Measurements from ENCODE around the gene SEMA3D. TPM values are rescaled to one million over a fixed set of nuclear protein-coding genes. Genes with fewer than 3 reads are reported as not detected.

SEMA3D gene
- total and polyA plus RNA-seq, 12 donors, result 0.80 to 9.3 (median 6.6) TPM

DNA sequence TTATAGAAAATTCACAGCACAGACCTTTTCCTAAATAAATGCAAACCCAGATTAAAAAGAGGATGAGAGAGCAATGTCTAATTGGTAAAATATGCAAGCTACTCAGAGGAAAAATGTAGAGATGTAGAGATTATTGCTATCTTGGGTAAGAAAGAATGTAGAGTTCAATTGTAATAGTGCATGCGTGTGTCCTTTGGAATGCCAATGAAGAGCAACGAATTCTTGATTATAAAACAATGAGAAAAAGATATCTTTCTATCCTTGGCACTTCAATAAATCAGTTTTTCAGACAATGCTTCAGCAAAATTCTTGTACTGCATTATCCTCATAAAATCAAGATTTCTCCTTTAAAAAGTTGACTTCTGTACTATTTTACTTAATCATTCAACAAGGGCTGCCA, 50.9 kb downstream of the SEMA3D start:
- Histone ChIP-seq H3K9me3 (replicated peaks in 1 of 3) (peaks cover 0 to 3% (median 0%) of the 10 kb centered on the region in 3 donors), H3K27ac (no peak overlapping the region), H3K36me3 (replicated peaks in 1 of 2) (no peaks in the 10 kb centered on the region), H3K4me1 (replicated peaks in 1 of 2) (no peaks in the 10 kb centered on the region), H3K4me3 (no peak overlapping the region), H3K27me3 (no peaks in the 10 kb centered on the region)
- intact Hi-C loops (cut with DNase I), result no loop called here
- no peak for DNase-seq
- TF ChIP-seq, protein P1, sequence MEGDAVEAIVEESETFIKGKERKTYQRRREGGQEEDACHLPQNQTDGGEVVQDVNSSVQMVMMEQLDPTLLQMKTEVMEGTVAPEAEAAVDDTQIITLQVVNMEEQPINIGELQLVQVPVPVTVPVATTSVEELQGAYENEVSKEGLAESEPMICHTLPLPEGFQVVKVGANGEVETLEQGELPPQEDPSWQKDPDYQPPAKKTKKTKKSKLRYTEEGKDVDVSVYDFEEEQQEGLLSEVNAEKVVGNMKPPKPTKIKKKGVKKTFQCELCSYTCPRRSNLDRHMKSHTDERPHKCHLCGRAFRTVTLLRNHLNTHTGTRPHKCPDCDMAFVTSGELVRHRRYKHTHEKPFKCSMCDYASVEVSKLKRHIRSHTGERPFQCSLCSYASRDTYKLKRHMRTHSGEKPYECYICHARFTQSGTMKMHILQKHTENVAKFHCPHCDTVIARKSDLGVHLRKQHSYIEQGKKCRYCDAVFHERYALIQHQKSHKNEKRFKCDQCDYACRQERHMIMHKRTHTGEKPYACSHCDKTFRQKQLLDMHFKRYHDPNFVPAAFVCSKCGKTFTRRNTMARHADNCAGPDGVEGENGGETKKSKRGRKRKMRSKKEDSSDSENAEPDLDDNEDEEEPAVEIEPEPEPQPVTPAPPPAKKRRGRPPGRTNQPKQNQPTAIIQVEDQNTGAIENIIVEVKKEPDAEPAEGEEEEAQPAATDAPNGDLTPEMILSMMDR (IDR thresholded peaks at IDR 0.05), result no peak
- no peak for TF ChIP-seq POLR2A (IDR thresholded peaks at IDR 0.05)
- 60 to 65% (median 62%) methylated on average over 2 of the region's 2 CpGs for WGBS, 4 donors

DNA sequence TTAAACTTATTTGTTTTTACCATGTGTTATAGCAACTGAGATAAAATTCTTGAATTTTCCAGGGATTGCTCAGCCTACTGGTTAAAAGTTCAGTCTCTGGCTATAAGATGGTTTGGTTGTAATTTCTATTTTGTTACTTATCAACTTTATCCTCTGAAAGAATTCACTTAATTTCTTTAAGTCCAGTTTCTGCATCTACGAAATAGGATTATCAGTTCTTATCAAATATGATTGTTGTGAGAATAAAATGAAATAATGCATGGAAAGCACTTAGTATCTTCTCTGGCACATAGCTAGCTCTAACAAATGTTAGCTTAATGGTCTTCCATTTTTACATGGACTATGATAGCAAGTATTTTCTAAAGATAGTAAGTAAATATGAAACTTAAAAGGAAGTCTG, 53.3 kb downstream of the SEMA3D start:
- H3K4me3 ChIP-seq, result no peak overlapping the region
- no peak for DNase-seq
- no peaks in the 10 kb centered on the region for H3K9me3 ChIP-seq (replicated peaks in 1 of 3)
- intact Hi-C loops (cut with DNase I), result no loop called here
- H3K36me3 ChIP-seq (replicated peaks in 1 of 2), result no peaks in the 10 kb centered on the region
- H3K27ac ChIP-seq, result no peak overlapping the region
- H3K4me1 ChIP-seq (replicated peaks in 1 of 2), result no peaks in the 10 kb centered on the region
- 78 to 85% (median 82%) methylated on average over 1 of the region's 1 CpG for WGBS, 4 donors
- no peaks in the 10 kb centered on the region for H3K27me3 ChIP-seq
- TF ChIP-seq, protein P1 (IDR thresholded peaks at IDR 0.05), result no peak
- TF ChIP-seq POLR2A (IDR thresholded peaks at IDR 0.05), result no peak

DNA sequence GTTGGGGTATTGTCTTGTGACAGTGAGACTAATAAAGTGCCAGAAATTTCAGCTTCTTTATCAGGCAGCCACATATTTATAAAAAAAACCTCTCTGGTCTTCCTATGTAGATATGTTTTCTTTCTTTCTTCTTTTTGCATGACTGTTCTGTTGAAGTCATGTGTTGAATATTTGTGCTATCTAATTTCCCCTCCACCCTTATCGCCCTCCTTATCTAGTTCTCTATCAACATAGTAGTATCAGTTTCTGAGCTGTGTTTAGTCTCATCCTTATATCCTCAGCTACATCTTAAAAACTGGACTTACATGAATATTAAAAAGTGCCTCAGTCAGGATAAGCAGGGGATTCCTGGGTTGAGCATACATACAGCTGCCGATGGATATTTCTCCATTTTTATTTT, 53.9 kb downstream of the SEMA3D start:
- no peaks in the 10 kb centered on the region for H3K9me3 ChIP-seq (replicated peaks in 1 of 3)
- intact Hi-C loops (cut with DNase I), result no loop called here
- no peaks in the 10 kb centered on the region for H3K4me1 ChIP-seq (replicated peaks in 1 of 2)
- WGBS, 4 donors, result 85 to 90% (median 87%) methylated on average over 2 of the region's 2 CpGs
- no peaks in the 10 kb centered on the region for H3K36me3 ChIP-seq (replicated peaks in 1 of 2)
- TF ChIP-seq, protein P1 (IDR thresholded peaks at IDR 0.05), result no peak
- no peak for TF ChIP-seq POLR2A (IDR thresholded peaks at IDR 0.05)
- no peak overlapping the region for H3K4me3 ChIP-seq
- no peak for DNase-seq
- H3K27me3 ChIP-seq, result no peaks in the 10 kb centered on the region
- H3K27ac ChIP-seq, result no peak overlapping the region

DNA sequence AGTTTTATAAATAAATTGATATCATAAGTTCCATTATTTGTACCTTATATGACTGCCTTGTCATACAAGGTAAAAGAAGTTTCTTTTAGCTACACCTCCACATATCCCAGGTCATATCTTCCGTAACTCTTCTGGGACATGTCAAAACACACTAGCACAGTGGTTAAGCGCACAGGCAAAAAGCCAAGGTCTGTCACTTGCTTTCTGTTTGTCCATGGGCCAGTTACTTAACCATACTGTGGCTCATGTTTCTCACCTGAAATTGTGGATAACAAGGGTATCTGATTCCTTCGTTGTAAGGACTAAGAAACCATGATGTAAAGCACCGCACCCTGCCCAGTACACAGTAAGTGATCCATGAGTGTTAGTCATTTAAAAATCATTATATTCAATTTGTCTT, 56.2 kb downstream of the SEMA3D start:
- no peaks in the 10 kb centered on the region for H3K4me1 ChIP-seq (replicated peaks in 1 of 2)
- intact Hi-C loops (cut with DNase I), result no loop called here
- 92 to 95% (median 95%) methylated on average over 4 of the region's 4 CpGs for WGBS, 4 donors

More for the DNA sequence above, 56.2 kb downstream of the SEMA3D start:
- no peaks in the 10 kb centered on the region for H3K36me3 ChIP-seq (replicated peaks in 1 of 2)
- H3K27ac ChIP-seq, result no peak overlapping the region
- TF ChIP-seq POLR2A (IDR thresholded peaks at IDR 0.05), result no peak
- TF ChIP-seq, protein P1 (IDR thresholded peaks at IDR 0.05), result no peak
- no peak for DNase-seq
- no peaks in the 10 kb centered on the region for H3K27me3 ChIP-seq
- no peaks in the 10 kb centered on the region for H3K9me3 ChIP-seq (replicated peaks in 1 of 3)
- no peak overlapping the region for H3K4me3 ChIP-seq
